ENCODE data around the gene KRTAP10-4. TPM values are rescaled to one million over a fixed set of nuclear protein-coding genes. Genes with fewer than 3 reads are reported as not detected.

Gene KRTAP10-4
- total RNA-seq, 1 donor from 2014 or later: not detected

DNA sequence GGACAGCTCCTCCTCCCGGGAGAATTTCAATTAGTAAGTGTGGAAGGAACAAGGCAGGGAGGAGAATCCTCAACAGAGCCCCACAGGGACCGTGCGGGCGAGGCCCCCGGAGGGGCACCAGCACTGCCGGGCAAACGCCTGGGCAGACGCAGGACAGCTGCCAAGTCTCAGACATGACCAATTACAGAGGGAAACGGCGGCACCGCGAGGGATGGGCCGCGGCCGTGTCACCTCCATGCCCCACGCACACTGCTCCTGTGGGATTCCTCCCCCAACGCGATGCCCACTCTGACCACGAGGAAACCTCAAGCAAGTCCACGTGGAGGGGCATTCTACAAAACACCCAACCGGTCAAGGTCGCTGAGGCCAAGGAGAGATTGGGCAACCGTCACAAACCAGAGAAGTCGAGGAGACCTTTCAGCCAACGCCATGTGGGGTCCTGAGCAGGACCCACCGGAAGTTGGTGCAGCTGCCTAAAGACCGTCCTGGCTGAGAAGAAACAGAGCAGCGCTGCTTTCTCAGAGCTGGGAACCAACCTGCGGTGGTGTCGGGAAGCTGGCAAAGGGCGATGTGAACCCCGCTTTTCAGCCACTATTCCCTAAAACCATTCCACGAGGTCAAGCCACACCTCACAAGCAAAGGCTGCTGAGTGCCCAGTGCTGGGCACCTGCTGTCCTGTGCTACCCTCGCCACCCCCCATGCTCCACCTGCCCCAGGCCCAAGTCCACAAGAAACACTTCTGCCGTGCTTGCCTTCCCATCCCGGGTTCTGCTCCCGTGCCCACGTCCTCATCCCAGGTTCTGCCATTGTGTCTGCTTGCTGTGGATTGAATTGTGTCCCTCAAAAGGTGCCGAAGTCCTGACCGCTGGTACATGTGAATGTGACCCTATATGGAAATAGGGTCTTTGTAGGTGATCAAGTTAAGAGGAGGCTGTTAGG is 1.4 kb upstream of the KRTAP10-4 start:
- Mint-ChIP-seq H3K4me3 (ENCODE audit: unreplicated experiment) (no peak overlapping the region), H3K36me3 (ENCODE audit: low read depth, unreplicated experiment) (peaks cover 10% of the 10 kb centered on the region), H3K4me1 (ENCODE audit: unreplicated experiment) (peaks cover 4% of the 10 kb centered on the region), H3K27me3 (ENCODE audit: unreplicated experiment) (peaks cover 12% of the 10 kb centered on the region), H3K27ac (ENCODE audit: unreplicated experiment) (no peak overlapping the region), H3K9me3 (ENCODE audit: unreplicated experiment) (no peaks in the 10 kb centered on the region)
- no peak for DNase-seq (ENCODE audit: low spot score)
- TF ChIP-seq, protein P1, sequence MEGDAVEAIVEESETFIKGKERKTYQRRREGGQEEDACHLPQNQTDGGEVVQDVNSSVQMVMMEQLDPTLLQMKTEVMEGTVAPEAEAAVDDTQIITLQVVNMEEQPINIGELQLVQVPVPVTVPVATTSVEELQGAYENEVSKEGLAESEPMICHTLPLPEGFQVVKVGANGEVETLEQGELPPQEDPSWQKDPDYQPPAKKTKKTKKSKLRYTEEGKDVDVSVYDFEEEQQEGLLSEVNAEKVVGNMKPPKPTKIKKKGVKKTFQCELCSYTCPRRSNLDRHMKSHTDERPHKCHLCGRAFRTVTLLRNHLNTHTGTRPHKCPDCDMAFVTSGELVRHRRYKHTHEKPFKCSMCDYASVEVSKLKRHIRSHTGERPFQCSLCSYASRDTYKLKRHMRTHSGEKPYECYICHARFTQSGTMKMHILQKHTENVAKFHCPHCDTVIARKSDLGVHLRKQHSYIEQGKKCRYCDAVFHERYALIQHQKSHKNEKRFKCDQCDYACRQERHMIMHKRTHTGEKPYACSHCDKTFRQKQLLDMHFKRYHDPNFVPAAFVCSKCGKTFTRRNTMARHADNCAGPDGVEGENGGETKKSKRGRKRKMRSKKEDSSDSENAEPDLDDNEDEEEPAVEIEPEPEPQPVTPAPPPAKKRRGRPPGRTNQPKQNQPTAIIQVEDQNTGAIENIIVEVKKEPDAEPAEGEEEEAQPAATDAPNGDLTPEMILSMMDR (IDR thresholded peaks at IDR 0.05; ENCODE audit: unreplicated experiment): no peak

- no peak for DNase-seq (ENCODE audit: low spot score)
- TF ChIP-seq, protein P1 (IDR thresholded peaks at IDR 0.05; ENCODE audit: unreplicated experiment): no peak
- Mint-ChIP-seq H3K27ac (ENCODE audit: unreplicated experiment) (no peak overlapping the region), H3K9me3 (ENCODE audit: unreplicated experiment) (no peaks in the 10 kb centered on the region), H3K4me3 (ENCODE audit: unreplicated experiment) (no peak overlapping the region), H3K4me1 (ENCODE audit: unreplicated experiment) (peaks cover 4% of the 10 kb centered on the region), H3K36me3 (ENCODE audit: low read depth, unreplicated experiment) (peaks cover 10% of the 10 kb centered on the region), H3K27me3 (ENCODE audit: unreplicated experiment) (peaks cover 12% of the 10 kb centered on the region)
These were observed 458 bp upstream of the KRTAP10-4 start for GRCh38 chr21:44572959-44573583.

- TF ChIP-seq, protein P1 (IDR thresholded peaks at IDR 0.05; ENCODE audit: unreplicated experiment): no peak
- no peak for DNase-seq (ENCODE audit: low spot score)
- H3K4me3 Mint-ChIP-seq (ENCODE audit: unreplicated experiment): no peak overlapping the region
- peaks cover 4% of the 10 kb centered on the region for H3K4me1 Mint-ChIP-seq (ENCODE audit: unreplicated experiment)
- peaks cover 14% of the 10 kb centered on the region for H3K27me3 Mint-ChIP-seq (ENCODE audit: unreplicated experiment)
- no peaks in the 10 kb centered on the region for H3K9me3 Mint-ChIP-seq (ENCODE audit: unreplicated experiment)
- H3K36me3 Mint-ChIP-seq (ENCODE audit: low read depth, unreplicated experiment): peaks cover 10% of the 10 kb centered on the region
- H3K27ac Mint-ChIP-seq (ENCODE audit: unreplicated experiment): no peak overlapping the region
These were observed 1.2 kb downstream of the KRTAP10-4 start for GRCh38 chr21:44574457-44575306.

DNA sequence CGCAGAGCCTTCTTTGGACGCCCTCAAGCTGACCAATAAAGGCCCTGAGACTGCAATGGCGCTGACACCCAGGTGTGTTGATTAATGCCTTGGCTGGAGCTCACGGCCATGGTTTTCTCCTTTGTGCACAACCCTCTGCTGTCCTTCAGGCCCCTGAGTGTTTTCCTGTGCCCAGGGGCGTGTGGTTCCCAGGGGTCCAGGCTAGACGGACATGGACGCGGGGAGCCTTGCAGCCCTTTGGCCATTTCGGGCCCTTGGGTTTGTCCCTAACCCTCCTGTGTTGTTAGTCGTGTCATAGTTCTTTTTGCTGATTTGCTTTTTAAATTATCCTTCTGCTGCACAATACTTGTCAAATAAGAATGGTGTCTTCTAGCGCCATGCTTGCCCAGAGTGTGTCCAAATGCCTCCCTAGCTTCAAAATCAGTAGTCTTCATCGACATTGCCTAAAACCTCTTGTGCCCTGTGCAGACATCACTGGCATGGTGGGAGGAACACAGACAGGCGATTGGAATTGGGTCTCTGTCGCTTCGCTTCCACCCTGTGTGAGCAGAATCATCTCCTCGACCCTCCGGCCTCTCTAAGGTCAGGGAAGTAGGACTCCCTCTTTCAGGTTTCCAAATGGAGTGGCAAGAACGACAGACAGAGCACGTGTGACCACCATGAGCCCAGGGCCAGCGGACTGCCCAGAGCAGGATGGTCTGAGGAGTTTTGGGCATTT is 1.9 kb downstream of the KRTAP10-4 start:
- Mint-ChIP-seq H3K9me3 (ENCODE audit: unreplicated experiment) (no peaks in the 10 kb centered on the region), H3K4me3 (ENCODE audit: unreplicated experiment) (no peak overlapping the region), H3K36me3 (ENCODE audit: low read depth, unreplicated experiment) (peaks cover 10% of the 10 kb centered on the region), H3K27me3 (ENCODE audit: unreplicated experiment) (peaks cover 15% of the 10 kb centered on the region), H3K4me1 (ENCODE audit: unreplicated experiment) (peaks cover 4% of the 10 kb centered on the region), H3K27ac (ENCODE audit: unreplicated experiment) (no peak overlapping the region)
- TF ChIP-seq, protein P1 (IDR thresholded peaks at IDR 0.05; ENCODE audit: unreplicated experiment): no peak
- no peak for DNase-seq (ENCODE audit: low spot score)
